ENCODE measurements around the gene GUCY2F.

GUCY2F gene

GRCh38 chrX:109481986-109482385 is at the start of gene GUCY2F:
TSS of gene GUCY2F (minus strand) at chrX:109482086. CDS start at chrX:109475936, 6,150 bp downstream.
- no peak for DNase-seq (ENCODE audit: low read depth, low spot score)

- no peak for DNase-seq (ENCODE audit: low read depth, low spot score)
Observed at GRCh38 chrX:109519001-109519400, 37.1 kb upstream of the GUCY2F start.

GRCh38 chrX:109511113-109511512 is 29.2 kb upstream of the GUCY2F start:
- no peak for DNase-seq (ENCODE audit: low read depth, low spot score)

- no peak for DNase-seq (ENCODE audit: low read depth, low spot score)
Observed at GRCh38 chrX:109508915-109509314, 27.0 kb upstream of the GUCY2F start.

GRCh38 chrX:109501176-109501575 is 19.3 kb upstream of the GUCY2F start:
- no peak for DNase-seq (ENCODE audit: low read depth, low spot score)

GRCh38 chrX:109498434-109498833 is 16.5 kb upstream of the GUCY2F start:
- no peak for DNase-seq (ENCODE audit: low read depth, low spot score)

GRCh38 chrX:109489174-109489573 is 7.3 kb upstream of the GUCY2F start:
- DNase-seq (ENCODE audit: low read depth, low spot score) = no peak

GRCh38 chrX:109487640-109488039 is 5.8 kb upstream of the GUCY2F start:
- no peak for DNase-seq (ENCODE audit: low read depth, low spot score)

GRCh38 chrX:109485470-109486340 is 3.8 kb upstream of the GUCY2F start:
- DNase-seq (ENCODE audit: low read depth, low spot score) = peak; percentile 16

GRCh38 chrX:109484886-109485285 is 3.0 kb upstream of the GUCY2F start:
- no peak for DNase-seq (ENCODE audit: low read depth, low spot score)

GRCh38 chrX:109475174-109475891 is 6.6 kb downstream of the GUCY2F start:
- DNase-seq (ENCODE audit: low read depth, low spot score) = no peak

GRCh38 chrX:109472939-109473735 is 8.7 kb downstream of the GUCY2F start:
- no peak for DNase-seq (ENCODE audit: low read depth, low spot score)

- DNase-seq (ENCODE audit: low read depth, low spot score) = no peak
Observed at GRCh38 chrX:109464231-109464630, 17.7 kb downstream of the GUCY2F start.

- no peak for DNase-seq (ENCODE audit: low read depth, low spot score)
Observed at GRCh38 chrX:109463784-109464183, 18.1 kb downstream of the GUCY2F start.

- DNase-seq (ENCODE audit: low read depth, low spot score) = no peak
Observed at GRCh38 chrX:109448282-109448938, 33.5 kb downstream of the GUCY2F start.

GRCh38 chrX:109441266-109441665 is 40.6 kb downstream of the GUCY2F start:
- DNase-seq (ENCODE audit: low read depth, low spot score) = no peak

- DNase-seq (ENCODE audit: low read depth, low spot score) = no peak
Observed at GRCh38 chrX:109440475-109440874, 41.4 kb downstream of the GUCY2F start.

- no peak for DNase-seq (ENCODE audit: low read depth, low spot score)
Observed at GRCh38 chrX:109409181-109409580, 72.7 kb downstream of the GUCY2F start.

GRCh38 chrX:109403922-109404321 is 78.0 kb downstream of the GUCY2F start:
- DNase-seq (ENCODE audit: low read depth, low spot score) = no peak

- DNase-seq (ENCODE audit: low read depth, low spot score) = no peak
Observed at GRCh38 chrX:109399831-109400230, 82.1 kb downstream of the GUCY2F start.

- DNase-seq (ENCODE audit: low read depth, low spot score) = no peak
Observed at GRCh38 chrX:109398833-109399232, 83.1 kb downstream of the GUCY2F start.

Data from activated naive CD8-positive, alpha-beta T cell treated with anti-CD3 and anti-CD28 coated beads, Interleukin-2, amount 50 U/mL, for 16 hours (primary cell).